ENCODE data around the gene POLG2.
A peak's percentile ranks its signal among the peaks of the same experiment; 100 is the strongest.
"Not testable (repeated sequence)": the region's sequence is repeated elsewhere in the genome, so short reads cannot be mapped to it uniquely, and the experiment has no call there.

Gene POLG2

DNA sequence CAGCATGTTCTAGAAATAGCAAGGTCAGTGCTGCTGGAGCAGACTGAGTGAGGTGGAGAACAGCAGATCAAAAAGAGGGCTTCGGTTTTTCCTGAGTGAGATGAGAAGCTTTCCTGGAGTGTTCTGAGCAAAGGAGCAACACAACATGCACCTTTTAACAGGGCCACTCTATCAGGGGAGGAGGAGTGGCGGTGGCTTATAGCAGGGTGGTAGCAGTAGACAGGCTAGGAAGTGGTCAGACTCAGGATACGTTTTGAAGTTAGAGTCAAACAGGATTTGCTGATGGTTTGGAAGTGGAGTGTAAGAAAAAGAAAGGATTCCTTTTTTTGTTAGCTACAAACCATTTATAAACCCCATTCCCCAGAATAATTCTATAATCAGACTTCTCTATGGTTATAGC lies 12.5 kb downstream of the POLG2 start:
- no peak overlapping the region for H3K4me3 ChIP-seq
- TF ChIP-seq Cebpa-rat (IDR thresholded peaks at IDR 0.05) = no peak
- no peaks in the 10 kb centered on the region for H3K9me3 ChIP-seq (replicated peaks in 1 of 11)
- no peaks in the 10 kb centered on the region for H3K27me3 ChIP-seq
- no peak overlapping the region for H3K27ac ChIP-seq
- peaks cover 0 to 13% (median 0%) of the 10 kb centered on the region in 11 experiments; a peak in 2 of 22 replicates for H4K20me1 ChIP-seq
- 0 out of 22 replicates have a peak overlapping the region, but pooled peaks of 1 of the 11 experiments have one; percentile 9 for H3K4me2 ChIP-seq
- peaks cover 0 to 5% (median 3%) of the 10 kb centered on the region in 10 experiments; a peak in 1 of 20 replicates for H3K4me1 ChIP-seq
- peaks cover 84 to 100% (median 96%) of the 10 kb centered on the region in 11 experiments for H3K36me3 ChIP-seq
- peak overlapping the region in 1 of 11 experiments; percentile 21; a peak in 1 of 22 replicates for H3K9ac ChIP-seq

DNA sequence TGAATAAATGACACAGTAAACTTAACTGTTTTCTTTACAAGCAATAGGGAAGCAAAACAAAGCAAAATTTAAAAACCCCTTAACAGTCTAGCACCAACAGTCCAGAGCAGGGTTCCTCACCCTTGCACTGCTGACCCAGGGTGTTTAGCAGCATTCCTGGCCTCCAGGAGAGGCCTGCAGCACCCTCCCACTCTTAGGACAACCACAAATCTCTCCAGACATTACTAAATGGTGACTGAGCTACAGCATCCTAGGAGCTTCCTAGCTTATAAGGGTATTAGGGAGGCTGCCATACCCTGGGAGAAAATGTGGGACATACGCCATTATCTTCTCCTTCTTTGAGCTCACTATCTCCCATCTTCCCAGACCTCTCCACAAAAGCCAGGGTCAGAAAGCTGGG lies 15.9 kb downstream of the POLG2 start:
- Histone ChIP-seq H3K4me3 (no peak overlapping the region), H3K4me2 (no peak overlapping the region), H3K9me3 (replicated peaks in 1 of 11) (no peaks in the 10 kb centered on the region), H3K27ac (no peak overlapping the region), H3K4me1 (peaks cover 0 to 23% (median 3%) of the 10 kb centered on the region in 10 experiments; a peak in 6 of 20 replicates), H3K36me3 (peaks cover 82 to 100% (median 96%) of the 10 kb centered on the region in 11 experiments), H3K27me3 (no peaks in the 10 kb centered on the region), H3K9ac (no peak overlapping the region), H4K20me1 (peaks cover 0 to 16% (median 0%) of the 10 kb centered on the region in 11 experiments; a peak in 3 of 22 replicates)
- no peak for TF ChIP-seq Cebpa-rat (IDR thresholded peaks at IDR 0.05)

- H4K20me1 ChIP-seq = peaks cover 0 to 23% (median 0%) of the 10 kb centered on the region in 11 experiments; a peak in 6 of 22 replicates
- H3K4me1 ChIP-seq = peaks cover 0 to 43% (median 5%) of the 10 kb centered on the region in 10 experiments; a peak in 9 of 20 replicates
- H3K9me3 ChIP-seq (replicated peaks in 1 of 11) = no peaks in the 10 kb centered on the region
- H3K27me3 ChIP-seq = no peaks in the 10 kb centered on the region
- TF ChIP-seq Cebpa-rat (IDR thresholded peaks at IDR 0.05) = no peak
- no peak overlapping the region for H3K9ac ChIP-seq
- no peak overlapping the region for H3K4me3 ChIP-seq
- peaks cover 81 to 100% (median 97%) of the 10 kb centered on the region in 11 experiments for H3K36me3 ChIP-seq
- H3K4me2 ChIP-seq = no peak overlapping the region
- H3K27ac ChIP-seq = no peak overlapping the region
These were observed 19.0 kb downstream of the POLG2 start for GRCh38 chr17:64477849-64478248.

DNA sequence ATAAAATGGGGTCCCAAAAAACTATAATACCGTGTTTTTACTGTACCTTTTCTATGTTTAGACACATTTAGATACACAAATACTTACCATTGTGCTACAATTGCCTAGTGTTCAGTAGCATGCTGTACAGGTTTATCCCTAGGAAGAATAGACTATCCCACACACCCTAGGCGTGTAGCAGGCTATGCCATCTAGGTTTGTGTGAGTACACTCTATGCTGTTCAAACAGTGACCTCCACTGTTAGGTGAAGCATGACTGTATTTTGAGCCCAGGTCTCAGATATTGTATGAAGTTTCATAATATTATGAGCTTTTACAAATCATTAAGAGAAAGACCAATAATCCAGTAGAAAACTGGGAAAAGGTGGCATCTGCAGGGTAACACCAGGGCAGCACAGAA lies 24.3 kb downstream of the POLG2 start:
- Histone ChIP-seq H3K9ac (no peak overlapping the region), H3K4me1 (peaks cover 0 to 47% (median 6%) of the 10 kb centered on the region in 10 experiments; a peak in 9 of 20 replicates), H3K36me3 (peaks cover 70 to 100% (median 98%) of the 10 kb centered on the region in 11 experiments), H3K4me3 (no peak overlapping the region), H3K27ac (0 out of 22 replicates have a peak overlapping the region, but pooled peaks of 1 of the 11 experiments have one; percentile 18), H3K4me2 (no peak overlapping the region), H4K20me1 (peaks cover 0 to 69% (median 20%) of the 10 kb centered on the region in 11 experiments; a peak in 15 of 22 replicates), H3K27me3 (no peaks in the 10 kb centered on the region), H3K9me3 (replicated peaks in 1 of 11) (no peaks in the 10 kb centered on the region)
- no peak for TF ChIP-seq Cebpa-rat (IDR thresholded peaks at IDR 0.05)

DNA sequence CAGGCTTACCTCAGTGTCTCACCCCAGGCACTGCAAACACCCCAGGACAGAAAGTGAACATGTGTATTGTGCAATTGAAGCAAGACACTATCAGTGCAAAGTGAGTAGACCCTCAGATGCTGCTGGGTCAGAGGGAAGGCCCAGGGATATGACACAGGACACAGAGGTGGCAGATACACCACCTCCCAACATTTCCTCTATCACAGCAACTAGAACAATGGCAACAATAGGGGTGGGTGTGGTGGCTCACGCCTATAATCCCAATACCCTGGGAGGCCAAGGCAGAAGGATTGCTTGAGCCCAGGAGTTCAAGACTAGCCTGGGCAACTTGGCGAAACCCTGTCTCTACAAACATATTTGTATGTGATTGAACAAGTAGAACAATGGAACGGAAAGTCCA lies 25.4 kb downstream of the POLG2 start:
- no peak overlapping the region; a peak in 1 of 22 replicates for H3K9ac ChIP-seq
- H3K36me3 ChIP-seq = peaks cover 72 to 100% (median 99%) of the 10 kb centered on the region in 11 experiments
- H3K4me3 ChIP-seq = no peak overlapping the region
- H3K4me2 ChIP-seq = peak overlapping the region in 1 of 11 experiments; percentile 1; a peak in 1 of 22 replicates
- TF ChIP-seq Cebpa-rat (IDR thresholded peaks at IDR 0.05) = peak in 2 of 11 experiments; percentile 13 to 38; a peak in 1 of 22 replicates
- peaks cover 3 to 40% (median 10%) of the 10 kb centered on the region in 10 experiments; a peak in 19 of 20 replicates for H3K4me1 ChIP-seq
- no peaks in the 10 kb centered on the region for H3K9me3 ChIP-seq (replicated peaks in 1 of 11)
- no peaks in the 10 kb centered on the region for H3K27me3 ChIP-seq
- peaks cover 0 to 77% (median 20%) of the 10 kb centered on the region in 11 experiments; a peak in 15 of 22 replicates for H4K20me1 ChIP-seq
- peak overlapping the region in 1 of 11 experiments; percentile 36; a peak in 2 of 22 replicates for H3K27ac ChIP-seq

DNA sequence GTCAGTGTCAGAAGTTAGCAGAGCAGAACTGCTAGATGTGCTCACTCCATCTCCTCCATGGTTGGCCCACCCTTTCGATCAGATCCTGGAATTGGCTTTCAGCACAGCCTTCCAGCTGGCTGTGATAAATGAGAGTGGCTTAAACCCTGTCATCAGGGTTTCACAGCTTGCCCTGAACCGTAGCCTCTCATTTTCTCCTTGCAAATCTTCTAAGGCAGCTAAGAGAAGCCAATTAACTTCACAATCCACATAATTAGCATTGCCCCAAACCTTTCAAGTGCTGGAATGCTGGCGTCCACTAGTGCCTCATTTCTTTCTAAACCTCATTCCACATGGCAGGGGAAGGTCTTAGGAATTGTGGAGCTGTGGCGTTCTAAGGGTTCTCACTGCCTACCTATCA lies 26.2 kb downstream of the POLG2 start:
- H3K4me2 ChIP-seq = no peak overlapping the region; a peak in 1 of 22 replicates
- H3K4me3 ChIP-seq = no peak overlapping the region
- H3K9me3 ChIP-seq (replicated peaks in 1 of 11) = no peaks in the 10 kb centered on the region; a peak in 1 of 22 replicates
- H3K36me3 ChIP-seq = peaks cover 74 to 100% (median 100%) of the 10 kb centered on the region in 11 experiments
- H3K4me1 ChIP-seq = peaks cover 10 to 40% (median 13%) of the 10 kb centered on the region in 10 experiments; a peak in 19 of 20 replicates
- no peak for TF ChIP-seq Cebpa-rat (IDR thresholded peaks at IDR 0.05)
- H3K27ac ChIP-seq = peak overlapping the region in 2 of 11 experiments; percentile 3 to 36; a peak in 2 of 22 replicates
- H3K9ac ChIP-seq = 0 out of 22 replicates have a peak overlapping the region, but pooled peaks of 1 of the 11 experiments have one; percentile 10
- H4K20me1 ChIP-seq = peaks cover 0 to 84% (median 20%) of the 10 kb centered on the region in 11 experiments; a peak in 15 of 22 replicates
- H3K27me3 ChIP-seq = no peaks in the 10 kb centered on the region

- peak overlapping the region in 6 of 11 experiments; percentile 4 to 50 (median 35); a peak in 9 of 22 replicates for H3K4me2 ChIP-seq
- not testable (repeated sequence) for H3K4me3 ChIP-seq; H3K27me3 ChIP-seq; H3K9ac ChIP-seq; H3K9me3 ChIP-seq (replicated peaks in 1 of 11)
- H4K20me1 ChIP-seq = peaks cover 0 to 94% (median 20%) of the 10 kb centered on the region in 11 experiments; a peak in 15 of 22 replicates
- H3K4me1 ChIP-seq = peaks cover 4 to 35% (median 11%) of the 10 kb centered on the region in 10 experiments; a peak in 17 of 20 replicates
- 0 out of 22 replicates have a peak overlapping the region, but pooled peaks of 1 of the 11 experiments have one; percentile 13 for H3K27ac ChIP-seq
- H3K36me3 ChIP-seq = peaks cover 73 to 100% (median 100%) of the 10 kb centered on the region in 11 experiments
These were observed 30.0 kb downstream of the POLG2 start for GRCh38 chr17:64466834-64467233.

GRCh38 chr17:64466019-64466735 lies 30.7 kb downstream of the POLG2 start:
- Histone ChIP-seq H3K27me3 (no peaks in the 10 kb centered on the region), H3K9me3 (replicated peaks in 1 of 11) (no peaks in the 10 kb centered on the region; a peak in 1 of 22 replicates), H3K36me3 (peaks cover 67 to 100% (median 100%) of the 10 kb centered on the region in 11 experiments), H3K9ac (no peak overlapping the region), H4K20me1 (peaks cover 0 to 95% (median 16%) of the 10 kb centered on the region in 11 experiments; a peak in 15 of 22 replicates), H3K4me1 (peaks cover 4 to 30% (median 11%) of the 10 kb centered on the region in 10 experiments; a peak in 17 of 20 replicates), H3K27ac (0 out of 22 replicates have a peak overlapping the region, but pooled peaks of 1 of the 11 experiments have one; percentile 13), H3K4me3 (no peak overlapping the region), H3K4me2 (peak overlapping the region in 7 of 11 experiments; percentile 4 to 50 (median 32); a peak in 10 of 22 replicates)
- TF ChIP-seq Cebpa-rat (IDR thresholded peaks at IDR 0.05) = no peak
